Suprapubic skin (tissue), 4 donors: ENCODE results near the gene LIN37. TPM values are rescaled to one million over a fixed set of nuclear protein-coding genes. Genes with fewer than 3 reads are reported as not detected.

Experiments
- DNase-seq, 2 donors: peaks; one replicate each; pipeline ENCODE4 v3.0.0-alpha.2; 2019; ENCODE audit warnings: low spot score in 2 of 2
- H3K27ac ChIP-seq: fragments of 200-600 bp; sonication (generic); one replicate; pipeline ENCODE4 v1.5.1; 2019
- H3K27me3 ChIP-seq: fragments of 200-600 bp; sonication (generic); one replicate; pipeline ENCODE4 v1.5.1; 2019
- H3K36me3 ChIP-seq: fragments of 200-600 bp; sonication (generic); one replicate; pipeline ENCODE4 v1.5.1; 2019
- H3K4me1 ChIP-seq: fragments of 200-600 bp; sonication (generic); one replicate; pipeline ENCODE4 v1.5.1; 2019
- H3K4me3 ChIP-seq: fragments of 200-600 bp; sonication (generic); one replicate; pipeline ENCODE4 v1.5.1; 2019; ENCODE audit warnings: mild to moderate bottlenecking
- H3K9me3 ChIP-seq: fragments of 200-600 bp; sonication (generic); one replicate; pipeline ENCODE4 v1.5.1; 2019
- CTCF ChIP-seq, 2 donors: fragments of 200-600 bp in 1 of 2; fragments of 450-650 bp in 1 of 2; sonication (generic) in 1 of 2; IDR thresholded peaks; one replicate each; pipeline ENCODE4 v1.5.1; 2016 to 2019; ENCODE audit warnings: antibody characterized with exemption in 2 of 2, mild to moderate bottlenecking in 1 of 2, moderate library complexity in 1 of 2
- EP300 ChIP-seq: sonication (generic); formaldehyde crosslinking; IDR thresholded peaks from one replicate; pipeline ENCODE4 v1.6.1; 2017; ENCODE audit warnings: antibody characterized with exemption
- POLR2A ChIP-seq, 2 donors: fragments of 450-650 bp; IDR thresholded peaks; one replicate each; pipeline ENCODE4 v1.6.1; 2017; ENCODE audit warnings: antibody characterized with exemption in 2 of 2, mild to moderate bottlenecking in 2 of 2, moderate library complexity in 2 of 2
- POLR2AphosphoS5 ChIP-seq, 3 donors: sonication (generic); formaldehyde crosslinking; IDR thresholded peaks; one replicate each; pipeline ENCODE4 v1.6.1; 2017; ENCODE audit warnings: antibody characterized with exemption in 3 of 3
- WGBS: methylation state at CpG from one replicate; pipeline ENCODE4 v1.1.5; 2018; 5-methylcytosine and 5-hydroxymethylcytosine counted together
- total RNA-seq, 4 donors: library from RNA; depleted of rRNA; stranded (reverse); fragments of >200 nt; gene quantifications; one replicate each; pipeline ENCODE4 v1.1.0, GENCODE V29; 2016

The LIN37 gene
- total RNA-seq = 10 to 100 TPM; 11.0 to 21.5 (median 20.0) TPM

DNA sequence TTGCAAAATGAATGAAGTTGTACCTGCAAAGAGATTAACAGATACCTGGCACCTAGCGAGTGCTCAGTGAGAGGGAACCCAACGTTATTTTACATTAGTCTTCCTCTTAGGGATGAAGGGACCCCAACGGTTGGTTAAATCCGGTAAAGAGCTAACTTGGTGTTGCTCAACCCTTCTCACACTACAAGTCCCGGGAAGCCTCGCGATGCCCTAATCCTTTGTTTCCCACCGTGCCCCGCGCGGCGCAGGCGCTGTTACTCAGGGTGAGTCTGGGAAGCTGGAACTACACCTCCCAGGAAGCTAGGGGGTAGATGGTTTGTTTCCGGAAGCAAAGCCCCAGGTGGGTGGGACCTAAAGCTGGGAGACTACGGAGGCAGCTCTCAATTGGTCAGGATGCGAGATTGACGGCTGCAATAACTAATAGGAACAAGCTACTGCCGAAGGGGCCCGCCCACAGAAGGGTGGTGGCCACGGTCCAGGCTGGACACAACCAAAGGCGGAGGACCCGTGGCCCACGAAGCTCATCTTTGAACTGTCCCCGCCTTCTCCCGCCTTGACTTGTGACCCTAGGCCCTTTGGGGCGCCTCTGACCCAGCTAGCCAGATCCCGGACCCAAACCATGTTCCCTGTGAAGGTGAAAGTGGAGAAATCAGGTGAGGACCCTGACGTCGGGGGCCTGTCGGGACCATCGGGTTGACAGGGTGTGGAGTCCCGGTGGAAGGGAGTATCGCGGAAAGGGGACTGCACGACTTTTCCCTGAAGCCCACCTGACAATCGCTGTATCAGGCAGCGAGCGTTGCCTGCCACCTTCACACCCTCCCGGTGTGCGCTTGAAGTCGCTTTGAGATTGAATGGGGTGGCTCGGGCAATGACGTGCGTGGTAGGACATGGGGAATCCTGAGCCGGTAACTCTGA, at the start of gene LIN37:
Gene LIN37 (plus strand): TSS at position 471 of the 915 bp plus-strand sequence. CDS start 149 bp downstream, at position 620.
- H3K27me3 ChIP-seq = no peaks in the 10 kb centered on the region
- peak within 1 kb of the TSS; percentile 34 for H3K27ac ChIP-seq
- H3K4me1 ChIP-seq = peaks cover 44% of the 10 kb centered on the region
- TF ChIP-seq EP300 (no peak), POLR2AphosphoS5 (IDR thresholded peaks at IDR 0.05) (peak in 1 of 3 donors; percentile 59), POLR2A (IDR thresholded peaks at IDR 0.05) (peak; percentile 71 to 78), CTCF (IDR thresholded peaks at IDR 0.05) (no peak)
- WGBS = under 1% methylated on average over 38 of the region's 45 CpGs
- peak within 1 kb of the TSS; percentile 59 for H3K4me3 ChIP-seq
- peaks cover 16% of the 10 kb centered on the region for H3K36me3 ChIP-seq
- H3K9me3 ChIP-seq = no peaks in the 10 kb centered on the region
- DNase-seq = peak; percentile 99 to 100

DNA sequence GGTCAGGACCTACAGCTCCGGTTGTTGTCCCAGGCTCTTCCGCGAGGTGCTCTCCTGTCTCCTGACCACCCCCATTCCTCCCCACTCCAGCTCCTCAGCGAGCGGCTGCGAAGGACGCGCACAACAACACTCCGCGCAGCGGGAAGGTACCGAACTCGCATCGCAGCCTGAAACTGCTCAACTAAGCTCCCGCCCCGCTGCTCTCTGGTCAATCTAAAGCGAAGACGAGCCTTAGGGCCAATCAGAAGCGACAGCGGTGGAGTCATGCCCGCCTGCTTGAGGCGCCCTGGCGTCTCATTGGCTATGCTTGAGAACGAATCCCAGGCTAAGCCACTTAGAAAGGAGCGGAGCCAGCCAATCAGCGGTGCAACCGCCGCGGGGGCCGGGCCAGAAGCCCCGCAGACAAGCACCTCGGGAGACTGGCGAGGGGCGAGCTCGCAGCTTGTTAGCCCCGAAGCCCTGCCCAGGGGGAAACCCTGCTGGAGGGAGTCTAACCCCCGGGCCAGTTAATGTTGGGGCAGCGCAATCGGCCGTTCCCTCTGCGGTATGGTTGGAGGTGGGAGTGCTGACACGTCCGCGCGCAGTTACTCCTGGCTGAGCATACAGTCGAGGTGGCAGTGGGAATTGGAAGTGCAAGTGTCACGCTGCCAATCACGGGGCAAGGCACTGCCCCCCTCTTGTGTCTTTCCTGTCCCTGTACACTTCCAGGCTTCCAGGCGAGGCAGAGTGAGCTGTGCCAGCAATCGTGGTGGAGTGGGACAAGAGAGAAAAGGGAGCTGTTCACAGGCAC, 46.0 kb upstream of the LIN37 start:
- no peak for TF ChIP-seq CTCF (IDR thresholded peaks at IDR 0.05)
- Histone ChIP-seq H3K4me1 (peaks cover 13% of the 10 kb centered on the region), H3K9me3 (no peaks in the 10 kb centered on the region), H3K4me3 (peak overlapping the region; percentile 64), H3K27me3 (no peaks in the 10 kb centered on the region), H3K27ac (no peak overlapping the region), H3K36me3 (no peaks in the 10 kb centered on the region)
- DNase-seq = peak; percentile 98 to 99
- 0% methylated on average over 6 of the region's 50 CpGs for WGBS

- 41% methylated on average over 9 of the region's 9 CpGs for WGBS
- TF ChIP-seq CTCF (IDR thresholded peaks at IDR 0.05) (no peak), POLR2AphosphoS5 (IDR thresholded peaks at IDR 0.05) (no peak), EP300 (no peak), POLR2A (IDR thresholded peaks at IDR 0.05) (no peak)
- Histone ChIP-seq H3K9me3 (no peaks in the 10 kb centered on the region), H3K27ac (no peak overlapping the region), H3K27me3 (no peaks in the 10 kb centered on the region), H3K4me3 (no peak overlapping the region), H3K4me1 (peaks cover 13% of the 10 kb centered on the region), H3K36me3 (no peaks in the 10 kb centered on the region)
- DNase-seq = no peak
Measured at GRCh38 chr19:35703343-35703742, 45.0 kb upstream of the LIN37 start.

DNA sequence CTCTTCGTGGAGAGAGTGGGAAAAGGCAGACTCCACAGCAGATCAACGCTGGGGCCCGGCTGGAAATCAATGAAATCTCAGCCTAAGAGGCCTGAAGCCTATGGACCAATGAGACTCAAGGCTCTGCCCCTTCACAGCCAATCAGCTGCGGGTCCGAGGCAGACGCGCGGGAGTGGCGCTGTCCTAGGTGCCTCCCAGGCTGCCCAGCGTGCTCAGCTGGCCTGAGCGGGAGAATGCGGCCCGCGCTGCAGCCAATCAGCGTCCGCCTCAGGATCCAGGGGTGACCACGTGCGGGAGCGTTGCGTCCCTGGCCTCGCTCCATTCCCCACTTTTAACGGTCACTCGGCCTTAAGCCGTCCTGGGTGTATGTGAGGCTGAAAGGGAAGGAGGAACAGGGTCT, 44.2 kb upstream of the LIN37 start, which contains the start of gene ZBTB32:
Gene ZBTB32 (plus strand): TSS at position 341 of the 400 bp plus-strand sequence. CDS start 10,069 bp downstream, outside the sequence.
- no peak for TF ChIP-seq CTCF (IDR thresholded peaks at IDR 0.05)
- TF ChIP-seq POLR2A (IDR thresholded peaks at IDR 0.05) = no peak
- TF ChIP-seq POLR2AphosphoS5 (IDR thresholded peaks at IDR 0.05) = no peak
- TF ChIP-seq EP300 = no peak
- Histone ChIP-seq H3K9me3 (no peaks in the 10 kb centered on the region), H3K36me3 (no peaks in the 10 kb centered on the region), H3K4me3 (no peak within 1 kb of the TSS), H3K27ac (no peak within 1 kb of the TSS), H3K4me1 (peaks cover 13% of the 10 kb centered on the region), H3K27me3 (no peaks in the 10 kb centered on the region)
- DNase-seq = no peak
- 38% methylated on average over 24 of the region's 24 CpGs for WGBS

GRCh38 chr19:35708391-35708790, 40.0 kb upstream of the LIN37 start:
- H3K27me3 ChIP-seq = no peaks in the 10 kb centered on the region
- no peak overlapping the region for H3K27ac ChIP-seq
- H3K9me3 ChIP-seq = no peaks in the 10 kb centered on the region
- no peaks in the 10 kb centered on the region for H3K4me1 ChIP-seq
- WGBS = 86% methylated on average over 1 of the region's 1 CpG
- DNase-seq = no peak
- H3K36me3 ChIP-seq = no peaks in the 10 kb centered on the region
- no peak overlapping the region for H3K4me3 ChIP-seq
- TF ChIP-seq CTCF (IDR thresholded peaks at IDR 0.05) = no peak
- TF ChIP-seq EP300 = no peak
- TF ChIP-seq POLR2AphosphoS5 (IDR thresholded peaks at IDR 0.05) = no peak
- no peak for TF ChIP-seq POLR2A (IDR thresholded peaks at IDR 0.05)
